Effector CD8-positive, alpha-beta T cell (primary cell): ENCODE measurements around the gene INSIG1.

Source experiments
- DNase-seq: peaks from one replicate; lab custom pipeline; 2025; lab: John Stamatoyannopoulos, UW
- total RNA-seq, 4 experiments: gene quantifications; one replicate each; lab custom pipeline; 2026; lab: John Stamatoyannopoulos, UW

The INSIG1 gene
- 53.3 to 140 (median 114) reads per million in 4 experiments for total RNA-seq

DNA sequence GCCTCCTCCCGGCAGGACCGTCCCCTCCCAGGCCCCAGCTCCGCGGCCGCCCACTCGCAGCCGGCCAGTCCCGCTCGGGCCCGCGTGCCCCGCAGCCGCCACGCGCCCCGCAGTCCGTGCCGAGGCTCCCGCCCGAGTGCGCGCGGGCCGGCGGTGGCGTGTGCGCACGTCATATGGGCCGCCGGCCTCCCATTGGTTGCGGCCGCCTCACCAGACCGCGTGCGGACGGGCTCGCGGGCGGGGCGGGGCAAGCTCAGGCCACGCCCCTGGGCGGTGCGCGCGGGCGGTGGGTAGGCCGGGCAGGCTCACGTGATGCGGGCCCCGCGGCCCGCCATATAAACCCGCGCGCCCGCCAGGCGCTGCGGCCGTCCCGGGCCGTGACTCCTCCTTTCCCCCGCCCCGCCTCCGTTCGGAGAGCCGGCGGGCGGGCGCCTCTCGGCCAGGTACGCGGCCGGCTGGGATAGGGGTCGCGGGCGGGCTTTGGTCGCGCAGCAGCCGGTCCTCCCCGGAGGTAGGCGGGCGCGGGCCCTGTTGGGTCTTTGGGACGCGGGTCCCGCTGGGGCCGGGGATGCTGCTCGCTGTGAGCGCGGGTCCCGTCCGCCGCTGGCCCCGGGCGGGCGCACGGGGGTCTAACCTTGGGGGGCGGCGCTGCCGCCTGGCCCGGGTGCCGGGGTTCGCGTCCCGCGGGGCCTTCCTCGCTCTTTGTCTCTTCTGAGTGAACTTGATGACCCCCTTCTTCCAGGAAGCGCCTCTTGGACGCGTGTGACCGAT is at the start of gene INSIG1:
Gene INSIG1, plus strand, starts transcription at position 362 of the 771 bp plus-strand sequence. Its CDS starts 408 bp downstream, at position 770.
- peak; percentile 78 for DNase-seq

DNA sequence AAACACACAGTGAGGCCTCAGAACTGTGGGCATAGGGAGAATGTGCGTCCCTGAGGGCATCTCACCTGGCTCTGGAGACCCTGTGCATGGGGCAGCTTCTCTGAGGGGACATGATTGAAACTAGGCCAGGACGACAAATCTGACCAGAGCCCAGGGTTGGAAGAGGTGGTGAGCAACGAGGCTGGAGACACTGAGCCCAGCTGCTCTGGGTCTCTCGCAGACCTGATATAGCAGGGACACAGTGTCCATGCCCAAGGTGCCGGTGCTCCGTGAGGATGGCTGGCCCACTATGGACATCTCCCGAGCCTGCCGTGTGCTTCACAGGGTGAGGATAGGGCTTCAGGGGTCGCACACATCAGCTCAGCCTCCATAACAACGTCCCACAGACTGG is 49.3 kb upstream of the INSIG1 start:
- no peak for DNase-seq

DNA sequence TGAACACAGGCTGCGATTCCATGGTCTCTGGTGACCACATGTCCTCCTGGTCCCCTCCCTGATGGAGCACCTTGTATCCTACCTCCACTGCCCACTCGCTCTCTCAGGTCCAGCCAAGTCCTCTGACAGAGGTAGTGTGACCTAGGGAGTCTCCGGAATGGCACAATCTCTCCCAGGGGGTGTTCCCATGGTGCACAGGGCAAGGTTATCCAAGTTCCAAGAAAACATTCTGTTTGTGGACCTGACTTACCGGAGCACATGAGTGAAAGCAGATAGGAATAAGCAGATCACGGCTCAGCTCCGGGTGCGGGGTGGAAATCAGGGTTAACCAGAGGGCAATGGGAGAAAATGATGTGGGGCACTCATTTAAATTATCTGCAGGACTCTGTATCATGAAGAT is 45.8 kb upstream of the INSIG1 start:
- no peak for DNase-seq

DNA sequence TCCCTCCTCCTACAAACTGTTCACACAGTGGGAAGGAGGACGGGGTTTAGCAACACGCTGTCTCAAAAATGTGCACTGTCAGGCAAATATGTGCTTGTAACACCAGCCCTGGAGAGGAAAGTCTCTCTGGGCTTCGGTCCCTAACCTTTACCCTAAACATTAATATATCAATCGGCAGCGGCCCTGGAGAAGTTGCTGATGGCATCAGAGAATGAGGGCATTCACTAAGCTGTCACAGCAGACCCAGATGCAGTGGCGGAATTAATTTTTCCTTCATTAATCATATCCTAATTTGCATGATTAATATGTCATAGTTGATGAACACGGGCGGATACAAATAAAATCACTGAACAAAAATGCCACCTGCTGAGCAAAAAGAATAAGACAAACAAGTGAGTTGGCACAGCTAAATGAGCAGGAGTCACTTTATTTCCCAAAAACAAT is 45.2 kb upstream of the INSIG1 start:
- no peak for DNase-seq

DNA sequence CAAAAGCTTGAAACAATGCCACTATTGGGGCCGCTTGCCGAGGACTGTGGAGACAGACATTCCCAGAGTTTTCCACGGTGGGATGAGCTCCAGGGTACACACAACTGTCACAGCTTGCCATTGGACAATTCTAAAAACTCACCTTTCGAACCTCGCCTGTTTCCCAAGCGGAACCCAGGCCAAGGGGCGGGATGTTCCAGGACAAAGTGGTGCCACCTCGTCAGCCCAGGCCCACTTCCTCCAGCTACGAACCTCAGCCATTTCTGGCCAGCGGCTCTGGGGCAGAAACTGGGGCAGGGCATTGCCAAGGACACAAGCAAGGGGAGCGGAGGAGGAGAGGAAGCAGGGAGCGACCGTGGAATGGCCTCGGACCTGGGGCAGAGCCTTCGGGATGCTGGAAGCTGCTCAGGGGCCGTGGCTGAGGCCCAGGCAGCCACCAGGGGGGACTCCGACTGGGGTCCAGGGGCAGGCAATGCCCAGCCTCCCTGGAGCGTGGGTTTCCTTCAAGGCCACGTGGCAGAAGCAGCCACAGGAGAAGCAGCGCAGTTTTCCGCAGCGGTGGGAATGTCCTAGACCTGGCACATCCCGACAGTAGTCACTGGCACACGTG is 44.7 kb upstream of the INSIG1 start:
- no peak for DNase-seq

DNA sequence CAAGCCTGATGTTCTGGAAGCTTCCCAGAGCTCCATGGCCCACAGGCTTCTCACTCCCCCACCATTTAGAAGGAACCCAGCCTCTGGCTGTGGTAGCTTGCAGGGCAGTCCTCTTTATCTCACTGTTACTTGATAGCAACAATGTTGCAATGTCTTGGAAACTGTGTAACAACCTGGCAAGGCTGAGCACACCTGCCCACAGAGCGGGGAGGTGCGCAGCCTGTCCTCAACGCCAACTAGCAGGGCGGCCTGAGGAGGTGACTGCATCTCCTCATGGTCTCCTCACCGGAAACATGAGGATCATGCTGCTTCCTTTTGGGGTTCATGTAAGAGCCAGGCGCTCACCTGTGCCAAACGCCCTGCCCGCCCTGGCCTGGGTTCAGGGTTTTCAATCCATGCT is 43.7 kb upstream of the INSIG1 start:
- no peak for DNase-seq

DNA sequence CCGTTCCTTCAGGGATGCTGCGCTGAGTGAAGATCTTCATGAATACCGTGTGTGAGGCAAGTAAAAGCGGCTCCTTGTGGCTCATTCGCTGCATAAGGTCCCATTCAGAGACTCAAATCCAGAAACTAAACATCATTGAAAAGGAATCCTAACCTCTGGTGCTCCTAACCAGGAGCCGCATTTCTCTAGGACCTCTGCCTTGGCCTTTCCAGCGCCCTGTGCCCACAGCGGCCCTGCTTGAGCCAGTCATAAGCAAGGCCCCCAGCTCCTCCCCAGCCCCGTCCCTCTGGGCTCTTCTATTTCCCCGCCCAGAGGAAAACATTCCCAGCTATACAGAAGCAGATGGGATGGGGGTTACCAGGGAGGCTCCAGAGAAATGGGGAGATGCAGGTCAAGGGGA is 42.6 kb upstream of the INSIG1 start:
- DNase-seq, result no peak

DNA sequence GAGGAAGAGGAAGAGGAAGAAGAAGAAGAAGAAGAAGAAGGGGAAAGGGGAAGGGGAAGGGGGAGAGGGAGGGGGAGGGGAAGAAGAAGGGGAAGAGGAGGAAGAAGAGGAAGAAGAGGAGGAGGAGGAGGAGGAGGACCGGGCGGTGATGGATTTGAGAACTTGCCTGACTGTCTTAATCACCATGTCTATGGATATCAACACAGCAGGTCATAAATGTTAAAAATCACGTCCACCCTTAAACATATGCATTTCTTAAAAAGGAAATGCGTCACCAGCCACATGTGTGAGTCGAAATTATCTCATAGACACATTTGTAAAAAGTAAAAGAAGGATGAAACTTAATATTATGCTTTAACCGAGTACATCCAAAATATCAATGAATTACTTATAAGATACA is 42.1 kb upstream of the INSIG1 start:
- DNase-seq, result no peak

DNA sequence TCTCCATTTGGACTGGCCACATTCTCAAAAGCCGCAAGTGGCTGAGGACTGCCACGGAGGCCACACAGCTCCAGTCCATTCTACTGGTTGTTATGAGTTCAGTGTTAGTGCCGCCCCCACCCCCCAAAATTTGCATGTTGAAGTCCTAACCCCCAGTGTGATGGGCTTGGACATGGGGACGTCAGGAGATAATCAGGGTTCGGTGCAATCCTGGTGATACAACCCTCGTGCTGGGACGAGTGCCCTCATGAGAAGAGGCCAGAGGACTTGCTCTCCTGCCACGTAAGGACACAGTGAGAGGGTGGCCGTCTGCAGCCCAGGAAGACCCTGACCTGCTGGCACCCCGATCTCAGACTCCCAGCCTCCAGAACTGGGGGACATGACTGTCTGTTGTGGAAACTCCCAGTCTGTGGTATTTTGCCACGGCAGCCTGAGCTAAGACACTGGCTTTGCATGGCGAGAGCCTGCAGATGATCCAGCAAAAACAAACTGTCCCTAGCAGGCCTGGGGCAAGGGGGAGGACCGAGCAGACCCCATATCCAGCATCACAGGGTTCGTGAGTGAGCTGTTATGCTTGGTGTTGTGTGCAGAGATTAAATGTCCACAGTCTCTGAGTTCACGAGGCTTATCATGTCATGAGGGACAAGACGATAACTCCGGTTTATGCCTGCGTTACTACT is 41.5 kb upstream of the INSIG1 start:
- no peak for DNase-seq

DNA sequence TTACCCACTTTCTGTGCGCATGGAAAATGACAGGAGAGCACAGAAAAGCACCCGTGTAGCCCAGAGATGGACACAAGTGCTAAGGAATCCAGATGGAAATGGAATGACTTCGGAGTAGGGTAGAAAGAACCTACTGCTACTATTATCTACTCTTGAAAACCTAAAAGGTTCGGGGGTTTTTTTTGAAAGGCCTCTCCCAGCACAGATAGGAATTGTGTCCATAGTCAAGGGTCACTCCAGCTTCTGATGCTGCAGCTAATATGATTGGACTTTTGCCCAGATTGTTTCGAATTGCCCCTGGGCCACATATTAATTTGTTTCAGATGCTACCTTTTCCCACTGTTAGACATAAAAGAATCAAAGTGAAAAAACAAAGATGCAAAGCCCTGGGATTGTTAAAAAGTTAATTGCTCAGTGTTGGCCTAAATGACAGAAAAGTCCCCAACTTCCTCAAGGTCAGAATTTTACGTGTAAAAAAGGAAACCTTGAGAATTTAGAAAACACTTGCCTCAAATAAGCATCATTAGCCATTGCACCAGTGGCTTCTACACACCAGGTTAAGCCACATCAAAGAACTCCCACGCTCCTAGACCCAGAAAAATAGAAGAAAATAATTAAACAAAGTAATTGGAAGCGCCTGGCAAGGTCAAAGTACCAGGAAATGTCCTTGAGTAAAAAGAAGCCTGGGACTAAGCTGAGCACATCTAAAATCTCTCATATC is 40.8 kb upstream of the INSIG1 start:
- no peak for DNase-seq

DNA sequence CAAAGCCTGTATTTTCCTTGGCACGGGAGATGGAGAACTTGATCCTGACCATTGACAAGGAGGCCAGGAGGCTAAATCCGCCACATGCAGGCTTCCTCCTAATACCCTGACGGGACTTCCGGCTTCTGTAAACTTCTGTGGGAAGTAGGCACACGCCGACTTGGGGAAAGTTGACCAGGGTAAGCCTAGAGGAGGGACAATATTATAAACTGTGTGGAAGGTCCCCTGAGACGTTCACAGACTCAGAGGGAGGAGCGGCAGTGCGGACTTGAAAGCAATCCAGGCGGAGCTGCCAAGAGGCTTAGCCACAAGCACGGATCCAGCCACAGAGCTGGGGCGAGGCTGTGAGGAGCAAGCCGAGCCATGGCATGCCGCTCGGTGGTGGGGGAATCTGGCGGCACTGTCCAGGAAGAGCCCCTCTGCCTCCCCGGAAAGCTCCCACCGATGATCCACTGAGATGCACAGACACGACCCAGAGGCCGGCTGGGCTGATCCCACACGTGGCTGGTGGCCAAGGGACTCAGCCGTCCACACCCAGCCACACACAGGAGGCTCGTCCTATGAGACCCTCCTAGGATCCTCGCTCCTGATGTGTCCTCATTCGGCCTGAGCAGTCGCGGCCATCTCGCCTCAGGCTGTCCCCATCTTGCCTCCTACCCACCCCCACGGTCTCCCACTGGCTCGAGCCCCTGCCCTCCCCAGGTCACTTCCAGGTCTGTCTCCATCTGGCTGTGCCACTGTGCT is 40.0 kb upstream of the INSIG1 start:
- DNase-seq, result no peak

DNA sequence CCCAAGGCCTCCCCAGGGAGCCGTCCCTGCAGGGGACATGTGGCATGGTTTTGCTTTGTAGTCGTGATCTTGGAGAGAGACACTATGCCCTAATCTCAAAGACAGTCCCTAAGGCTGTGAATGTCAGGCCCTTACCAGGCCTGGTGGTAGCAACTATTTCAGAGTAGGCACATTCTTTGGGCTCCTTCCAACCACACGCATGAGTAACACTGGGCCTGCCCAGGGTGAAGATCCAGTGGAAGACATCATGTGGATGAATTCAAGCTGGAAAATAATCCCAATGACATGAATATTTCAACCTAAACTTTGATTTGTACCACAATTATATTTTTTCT is 39.5 kb upstream of the INSIG1 start:
- DNase-seq, result no peak

DNA sequence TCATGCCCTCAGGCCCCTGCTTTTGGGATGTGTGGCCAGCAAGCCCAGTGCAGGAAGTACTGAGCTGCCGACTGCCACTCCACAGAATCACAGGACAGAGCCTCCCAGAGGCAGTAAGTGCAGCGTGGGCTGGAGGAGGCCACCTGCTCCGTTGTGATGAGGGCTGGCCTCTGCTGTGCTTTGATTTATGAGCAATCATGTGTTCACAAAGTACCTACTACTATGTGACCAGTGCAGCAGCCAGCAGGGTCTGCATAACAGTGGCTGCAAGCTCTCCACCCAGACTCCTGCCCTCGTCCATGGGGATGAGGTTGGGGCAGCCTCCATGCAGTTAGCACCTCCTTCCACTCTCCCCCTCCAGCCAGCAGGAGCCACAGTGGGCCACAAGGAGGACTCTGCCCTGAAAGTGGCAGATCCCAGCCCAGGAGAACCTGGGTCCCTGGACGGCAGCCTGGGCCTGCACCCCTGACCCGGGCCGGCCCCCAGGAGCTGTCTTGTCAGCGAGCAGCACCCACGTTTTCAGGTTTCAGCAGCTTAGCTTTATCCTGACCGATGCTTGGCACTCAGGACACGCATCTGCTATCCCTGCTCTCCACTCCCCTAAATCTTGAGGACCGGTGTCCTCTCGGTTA is 37.7 kb upstream of the INSIG1 start:
- DNase-seq, result no peak

DNA sequence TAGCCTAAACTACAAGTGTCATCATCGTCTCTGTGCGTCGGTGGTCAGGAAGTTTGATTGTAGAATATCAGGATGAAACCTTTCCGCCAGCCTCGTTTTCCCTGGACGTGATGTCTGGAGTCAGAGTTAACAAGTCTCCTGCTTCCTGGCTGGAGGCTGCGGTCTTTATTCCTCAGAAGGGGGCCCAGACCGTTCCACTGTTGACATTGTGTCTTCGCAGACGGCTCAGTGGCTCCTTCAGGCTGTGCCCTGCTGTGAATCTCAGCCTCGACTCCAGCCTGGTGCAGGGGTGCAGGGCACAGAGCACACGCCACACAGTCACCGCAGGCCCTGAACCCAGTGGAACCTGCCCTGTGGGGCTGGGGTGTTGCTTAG is 37.2 kb upstream of the INSIG1 start:
- DNase-seq, result no peak

DNA sequence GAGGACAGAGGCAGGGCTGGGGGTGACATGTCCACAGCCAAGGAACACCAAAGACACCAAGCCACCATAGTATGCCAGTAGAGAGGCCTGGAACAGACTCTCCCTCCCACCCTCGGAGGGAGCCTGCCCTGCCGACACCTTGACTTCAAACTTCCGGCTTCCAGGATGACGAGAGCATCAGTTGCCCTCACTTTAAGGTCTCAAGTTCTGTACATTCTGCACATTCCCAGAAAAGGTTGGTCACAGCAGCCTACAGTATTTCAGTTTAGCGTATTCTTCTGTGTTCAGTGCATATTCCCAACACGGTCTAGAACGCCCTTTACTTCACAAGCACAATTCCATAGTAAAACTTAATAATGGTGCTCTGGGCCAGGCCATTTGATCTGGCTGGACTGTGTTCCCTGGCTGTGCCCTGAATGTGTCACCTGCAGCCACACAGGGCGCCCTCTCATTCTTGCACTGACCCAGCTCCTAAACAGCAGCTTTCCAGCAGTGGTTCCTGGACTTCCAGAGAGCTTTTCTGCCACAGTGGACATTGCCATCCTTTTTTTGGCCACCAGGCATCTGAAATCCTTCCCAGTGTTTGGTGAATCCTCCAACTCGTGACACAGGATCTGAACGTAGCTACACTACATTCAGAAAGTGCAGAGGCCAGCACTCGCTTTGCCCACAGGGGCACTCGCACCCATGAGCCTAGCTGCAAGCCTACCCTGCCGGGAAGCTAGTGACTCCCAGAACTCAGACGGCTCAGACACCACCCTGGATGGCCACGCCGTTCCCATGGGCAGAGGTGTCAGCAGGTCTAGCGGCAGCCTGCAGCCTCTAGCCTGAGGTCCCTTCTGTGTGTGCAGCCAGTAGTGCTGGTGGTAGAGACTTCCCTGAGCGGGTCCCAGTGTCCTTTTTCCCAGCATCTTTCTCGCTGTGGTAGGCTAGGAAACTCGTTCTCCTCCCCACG is 36.4 kb upstream of the INSIG1 start:
- DNase-seq, result no peak

DNA sequence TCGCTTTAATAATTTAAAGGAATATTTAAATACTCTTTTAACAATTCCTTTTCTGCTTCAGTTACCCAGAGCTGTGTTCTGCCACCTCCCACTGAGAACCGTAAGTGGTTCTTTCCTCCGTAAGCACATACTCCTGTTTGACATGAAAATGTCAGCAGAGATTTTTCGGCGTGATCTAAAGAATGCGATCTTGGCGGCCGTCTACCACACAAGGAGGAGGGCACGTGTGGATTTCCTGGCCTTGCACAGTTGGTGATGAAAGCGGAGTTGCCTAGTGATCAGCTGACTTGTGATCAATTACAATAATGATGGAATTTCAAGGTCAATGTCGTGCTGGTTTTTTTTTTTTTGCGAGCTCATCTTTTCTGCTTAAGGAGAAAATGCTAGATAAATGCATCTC is 35.6 kb upstream of the INSIG1 start:
- no peak for DNase-seq

DNA sequence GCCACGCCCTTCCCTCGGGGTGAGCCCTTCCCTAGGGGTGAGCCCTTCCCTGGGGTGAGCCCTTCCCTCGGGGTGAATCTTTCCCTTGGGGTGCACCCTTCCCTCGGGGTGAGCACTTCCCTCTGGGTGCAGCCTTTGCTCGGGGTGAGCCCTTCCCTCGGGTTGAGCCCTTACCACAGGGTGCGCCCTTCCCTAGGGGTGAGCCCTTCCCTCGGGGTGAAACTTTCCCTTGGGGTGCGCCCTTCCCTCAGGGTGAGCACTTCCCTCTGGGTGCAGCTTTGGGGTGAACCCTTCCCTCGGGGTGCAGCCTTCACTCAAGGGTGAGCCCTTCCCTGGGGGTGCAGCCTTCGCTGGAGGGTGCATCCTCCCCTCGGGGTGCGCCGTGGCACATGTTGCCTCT is 34.6 kb upstream of the INSIG1 start:
- DNase-seq, result no peak

DNA sequence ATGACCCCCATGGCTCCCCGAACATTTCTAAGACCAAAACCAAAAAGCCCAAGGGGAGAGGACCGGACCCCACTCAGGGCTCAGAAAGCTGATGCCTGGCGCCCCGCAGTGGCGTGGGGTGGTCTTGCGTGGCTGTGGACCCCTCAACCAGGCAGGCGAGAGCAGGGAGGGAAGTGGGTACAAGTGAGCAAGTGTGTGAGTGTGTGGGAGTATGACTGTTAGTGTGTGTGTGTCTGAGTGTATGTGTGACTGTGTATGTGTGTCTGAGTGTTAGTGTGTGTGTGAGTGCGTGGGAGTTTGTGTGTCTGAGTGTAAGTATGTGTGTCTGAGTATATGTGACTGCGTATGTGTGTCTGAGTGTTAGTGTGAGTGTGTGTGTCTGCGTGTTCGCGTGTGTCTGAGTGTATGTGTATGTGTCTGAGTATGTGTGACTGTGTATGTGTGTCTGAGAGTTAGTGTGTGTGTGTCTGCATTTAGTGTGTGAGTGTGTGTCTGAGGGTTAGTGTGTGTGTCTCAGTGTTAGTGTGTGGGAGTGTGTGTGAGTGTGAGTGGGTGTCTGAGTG is 34.0 kb upstream of the INSIG1 start:
- no peak for DNase-seq

DNA sequence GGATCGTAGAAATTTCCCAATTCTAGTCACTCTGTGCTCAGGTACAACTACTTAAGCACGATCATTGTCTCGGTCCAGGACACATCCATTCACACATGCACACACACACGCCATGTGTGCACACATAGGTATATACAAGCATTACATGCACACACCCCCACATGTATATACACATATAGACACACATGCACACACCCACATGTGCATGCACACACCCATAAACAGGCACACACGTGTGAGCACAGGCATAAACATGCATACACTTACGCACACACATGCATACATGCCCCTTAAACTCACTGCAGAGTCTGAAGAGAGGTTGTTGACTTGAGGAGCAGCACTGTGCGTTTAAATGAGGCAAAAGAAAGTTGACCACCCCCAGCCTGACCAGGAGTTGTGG is 32.5 kb upstream of the INSIG1 start:
- no peak for DNase-seq

DNA sequence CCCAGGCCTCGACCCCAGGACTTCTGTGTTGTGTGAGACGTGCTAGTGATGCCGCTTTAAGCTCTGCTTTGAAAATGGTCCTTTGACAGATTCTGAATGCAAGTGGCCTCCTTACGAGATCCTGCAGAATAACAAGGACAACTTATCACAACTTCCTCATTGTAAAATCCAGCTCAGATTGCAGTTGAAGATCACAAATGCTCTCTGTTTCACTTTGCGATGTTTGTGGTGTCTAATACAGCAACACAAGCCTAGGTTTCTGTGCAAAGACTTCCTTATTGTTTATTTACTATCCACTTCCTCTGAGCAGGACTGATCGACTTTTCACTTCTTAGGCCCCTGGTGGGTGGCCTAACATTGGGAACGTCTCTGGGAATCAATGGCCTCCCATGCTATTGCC is 31.7 kb upstream of the INSIG1 start:
- no peak for DNase-seq
